ENCODE results near the gene TRAT1. TPM values are rescaled to one million over a fixed set of nuclear protein-coding genes. Genes with fewer than 3 reads are reported as not detected.

Gene TRAT1
- total and polyA plus RNA-seq, 2 of the 13 experiments (the other 11 are each of a cell fraction or from before 2014, with no cell fraction given) = not detected

DNA sequence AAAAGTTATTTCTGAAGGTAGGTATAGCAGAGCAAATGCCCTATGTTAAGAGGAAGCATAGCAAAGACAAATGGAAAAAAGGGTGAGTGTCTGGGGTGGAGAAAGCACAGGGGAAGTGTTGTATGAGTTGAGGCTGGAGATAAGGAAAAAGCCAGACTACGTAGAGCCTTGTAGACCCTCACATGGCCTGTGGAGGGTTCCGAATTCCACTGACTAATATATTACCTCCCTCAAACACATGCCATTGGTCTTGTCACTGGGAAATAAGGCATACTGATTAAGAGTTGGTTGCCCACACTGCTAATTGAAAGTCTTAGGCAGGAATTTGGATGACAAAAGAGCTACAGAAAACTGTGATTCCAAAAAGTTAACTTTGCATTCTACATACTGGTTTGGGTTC, 65.2 kb downstream of the TRAT1 start:
- ChIA-PET CTCF (ENCODE audit: low intra/inter-chr PET ratio, low total read pairs) (no interaction called here), POLR2A (no interaction called here)
- Histone ChIP-seq H2AFZ (ENCODE audit: low read length) (no peak overlapping the region), H3K4me1 (ENCODE audit: insufficient read depth, low read length) (no peaks in the 10 kb centered on the region), H3K36me3 (replicated peaks in 1 of 2; ENCODE audit: control insufficient read depth in 1 of 2, insufficient read depth in 2 of 2, low read length in 2 of 2) (no peaks in the 10 kb centered on the region), H4K20me1 (ENCODE audit: insufficient read depth, low read length) (no peaks in the 10 kb centered on the region), H3K27me3 (ENCODE audit: control insufficient read depth in 1 of 2, insufficient read depth in 2 of 2, low read length in 2 of 2) (no peaks in the 10 kb centered on the region), H3K9ac (ENCODE audit: insufficient read depth, low read depth, low read length) (no peak overlapping the region), H3K27ac (ENCODE audit: extremely low read length, insufficient read depth, low read length) (no peak overlapping the region), H3K9me3 (ENCODE audit: low read length) (no peaks in the 10 kb centered on the region), H3K4me2 (ENCODE audit: low read depth, low read length) (no peak overlapping the region), H3K4me3 (replicated peaks in 1 of 3; ENCODE audit: insufficient read depth in 1 of 3, low read depth in 2 of 3, low read length in 3 of 3) (no peak overlapping the region), H3K79me2 (ENCODE audit: insufficient read depth, low read length) (no peaks in the 10 kb centered on the region)
- ATAC-seq (no peak), FAIRE-seq (no peak), DNase-seq (ENCODE audit: low spot score) (no peak)
- intact Hi-C loops (cut with micrococcal nuclease; ENCODE audit: unreplicated experiment) (no loop called here), in situ Hi-C loops (cut with HindIII; ENCODE audit: extremely low pct_ligation_motif_present, low pct_unique_long_range_greater_than_20kb) (loop anchor here (10.0 kb wide), 1 partner anchor 223 kb away; no protein-coding TSS in a partner anchor)
- no TSS peak for BruUV-seq (replicated peaks)
- WGBS (ENCODE audit: low lambda C conversion rate) = 0% methylated on average over 2 of the region's 2 CpGs
- TF ChIP-seq ARNT (IDR thresholded peaks at IDR 0.05) = no peak
- TF ChIP-seq, protein P1, sequence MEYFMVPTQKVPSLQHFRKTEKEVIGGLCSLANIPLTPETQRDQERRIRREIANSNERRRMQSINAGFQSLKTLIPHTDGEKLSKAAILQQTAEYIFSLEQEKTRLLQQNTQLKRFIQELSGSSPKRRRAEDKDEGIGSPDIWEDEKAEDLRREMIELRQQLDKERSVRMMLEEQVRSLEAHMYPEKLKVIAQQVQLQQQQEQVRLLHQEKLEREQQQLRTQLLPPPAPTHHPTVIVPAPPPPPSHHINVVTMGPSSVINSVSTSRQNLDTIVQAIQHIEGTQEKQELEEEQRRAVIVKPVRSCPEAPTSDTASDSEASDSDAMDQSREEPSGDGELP (IDR thresholded peaks at IDR 0.05; ENCODE audit: borderline replicate concordance, low read depth) = no peak
- no peak for TF ChIP-seq TCF7 (IDR thresholded peaks at IDR 0.05; ENCODE audit: low read depth)
- TF ChIP-seq ZNF207 (IDR thresholded peaks at IDR 0.05; ENCODE audit: borderline replicate concordance) = no peak
- TF ChIP-seq, protein P2, sequence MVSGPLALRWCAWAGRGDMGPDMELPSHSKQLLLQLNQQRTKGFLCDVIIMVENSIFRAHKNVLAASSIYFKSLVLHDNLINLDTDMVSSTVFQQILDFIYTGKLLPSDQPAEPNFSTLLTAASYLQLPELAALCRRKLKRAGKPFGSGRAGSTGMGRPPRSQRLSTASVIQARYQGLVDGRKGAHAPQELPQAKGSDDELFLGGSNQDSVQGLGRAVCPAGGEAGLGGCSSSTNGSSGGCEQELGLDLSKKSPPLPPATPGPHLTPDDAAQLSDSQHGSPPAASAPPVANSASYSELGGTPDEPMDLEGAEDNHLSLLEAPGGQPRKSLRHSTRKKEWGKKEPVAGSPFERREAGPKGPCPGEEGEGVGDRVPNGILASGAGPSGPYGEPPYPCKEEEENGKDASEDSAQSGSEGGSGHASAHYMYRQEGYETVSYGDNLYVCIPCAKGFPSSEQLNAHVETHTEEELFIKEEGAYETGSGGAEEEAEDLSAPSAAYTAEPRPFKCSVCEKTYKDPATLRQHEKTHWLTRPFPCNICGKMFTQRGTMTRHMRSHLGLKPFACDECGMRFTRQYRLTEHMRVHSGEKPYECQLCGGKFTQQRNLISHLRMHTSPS (CRISPR knock-in tag; IDR thresholded peaks at IDR 0.05; ENCODE audit: low read depth) = no peak
- TF ChIP-seq POLR2A (IDR thresholded peaks at IDR 0.05; ENCODE audit: insufficient read depth in 1 of 2, low read depth in 2 of 2, low read length in 2 of 2) = no peak
- no peak for TF ChIP-seq DNMT3B (CRISPR knock-in tag; conservative IDR thresholded peaks at IDR 0.05)
- no peak for TF ChIP-seq FOSL2 (CRISPR knock-in tag; IDR thresholded peaks at IDR 0.05)

DNA sequence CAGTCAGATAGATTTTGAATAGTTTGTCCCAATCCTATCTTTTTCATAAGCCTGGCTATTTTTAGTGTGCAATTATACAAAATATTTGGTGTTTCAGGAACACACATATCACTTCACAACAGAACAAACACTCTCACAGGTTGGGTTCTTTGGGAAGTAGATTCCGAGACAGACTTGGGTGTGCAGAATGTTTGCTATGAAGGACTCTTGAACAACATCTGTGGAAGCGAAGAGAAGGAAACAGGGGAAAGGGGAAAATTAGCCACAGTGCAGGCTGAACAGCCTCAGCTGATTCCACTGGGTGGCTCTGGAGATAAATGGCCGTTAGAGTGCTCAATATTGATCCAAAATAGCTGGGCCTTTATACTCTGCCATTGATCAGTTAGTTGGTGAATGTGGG, 69.2 kb downstream of the TRAT1 start:
- WGBS (ENCODE audit: low lambda C conversion rate) = 0% methylated on average over 3 of the region's 3 CpGs
- FAIRE-seq = no peak

More for the DNA sequence above, 69.2 kb downstream of the TRAT1 start:
- Histone ChIP-seq H4K20me1 (ENCODE audit: insufficient read depth, low read length) (no peaks in the 10 kb centered on the region), H3K9me3 (ENCODE audit: low read length) (no peaks in the 10 kb centered on the region), H3K79me2 (ENCODE audit: insufficient read depth, low read length) (no peaks in the 10 kb centered on the region), H3K4me2 (ENCODE audit: low read depth, low read length) (no peak overlapping the region), H3K4me3 (replicated peaks in 1 of 3; ENCODE audit: insufficient read depth in 1 of 3, low read depth in 2 of 3, low read length in 3 of 3) (no peak overlapping the region), H3K27me3 (ENCODE audit: control insufficient read depth in 1 of 2, insufficient read depth in 2 of 2, low read length in 2 of 2) (no peaks in the 10 kb centered on the region; a peak in 1 of 5 replicates), H3K36me3 (replicated peaks in 1 of 2; ENCODE audit: control insufficient read depth in 1 of 2, insufficient read depth in 2 of 2, low read length in 2 of 2) (no peaks in the 10 kb centered on the region), H3K27ac (ENCODE audit: extremely low read length, insufficient read depth, low read length) (no peak overlapping the region), H3K9ac (ENCODE audit: insufficient read depth, low read depth, low read length) (no peak overlapping the region), H2AFZ (ENCODE audit: low read length) (no peak overlapping the region), H3K4me1 (ENCODE audit: insufficient read depth, low read length) (no peaks in the 10 kb centered on the region)
- in situ Hi-C loops (cut with HindIII; ENCODE audit: extremely low pct_ligation_motif_present, low pct_unique_long_range_greater_than_20kb) (no loop called here), intact Hi-C loops (cut with micrococcal nuclease; ENCODE audit: unreplicated experiment) (no loop called here)
- DNase-seq (ENCODE audit: low spot score) (no peak), ATAC-seq (no peak)
- TF ChIP-seq ZNF12 (CRISPR knock-in tag; IDR thresholded peaks at IDR 0.05) = no peak
- TF ChIP-seq PPARG (CRISPR knock-in tag; conservative IDR thresholded peaks at IDR 0.05) = no peak
- no peak for TF ChIP-seq RFX5 (IDR thresholded peaks at IDR 0.05; ENCODE audit: low read depth, low read length)
- no peak for TF ChIP-seq HOXA3 (CRISPR knock-in tag; IDR thresholded peaks at IDR 0.05)
- no peak for TF ChIP-seq ZNF331 (CRISPR knock-in tag; IDR thresholded peaks at IDR 0.05)
- TF ChIP-seq, protein P1 (IDR thresholded peaks at IDR 0.05; ENCODE audit: borderline replicate concordance, low read depth) = no peak
- TF ChIP-seq TBP (CRISPR knock-in tag; IDR thresholded peaks at IDR 0.05) = no peak
- ChIA-PET CTCF (ENCODE audit: low intra/inter-chr PET ratio, low total read pairs) (no interaction called here), POLR2A (no interaction called here)
- no TSS peak for BruUV-seq (replicated peaks)
